HG02840 (cell line): Measurements from ENCODE around the gene SCARF2.
"Not testable (repeated sequence)": the region's sequence is repeated elsewhere in the genome, so short reads cannot be mapped to it uniquely, and the experiment has no call there.

Experiments
- ATAC-seq: cut with Tn5 transposase; IDR thresholded peaks from one replicate; pipeline ENCODE4 v1.9.1; 2021; ENCODE audit warnings: mild to moderate bottlenecking, moderate library complexity, moderate number of reproducible peaks; ENCODE audit not compliant: unreplicated experiment, low FRiP score

Gene SCARF2

GRCh38 chr22:20415241-20415640 lies 22.4 kb downstream of the SCARF2 start:
- ATAC-seq: not testable (repeated sequence)

GRCh38 chr22:20414450-20414849 lies 23.2 kb downstream of the SCARF2 start:
- ATAC-seq: no peak

- no peak for ATAC-seq
These were observed 23.6 kb downstream of the SCARF2 start for GRCh38 chr22:20414059-20414440.

GRCh38 chr22:20413217-20414058 lies 24.2 kb downstream of the SCARF2 start:
- no peak for ATAC-seq

- no peak for ATAC-seq
These were observed 25.0 kb downstream of the SCARF2 start for GRCh38 chr22:20412474-20413216.

- ATAC-seq: not testable (repeated sequence)
These were observed 28.2 kb downstream of the SCARF2 start for GRCh38 chr22:20409385-20409784.

- no peak for ATAC-seq
These were observed 28.7 kb downstream of the SCARF2 start for GRCh38 chr22:20408891-20409290.

- no peak for ATAC-seq
These were observed 29.8 kb downstream of the SCARF2 start for GRCh38 chr22:20407829-20408228.

GRCh38 chr22:20406686-20407408 lies 30.8 kb downstream of the SCARF2 start:
- ATAC-seq: no peak

- ATAC-seq: no peak
These were observed 31.5 kb downstream of the SCARF2 start for GRCh38 chr22:20405931-20406685.

GRCh38 chr22:20405291-20405930 lies 32.2 kb downstream of the SCARF2 start:
- ATAC-seq: no peak

GRCh38 chr22:20404881-20405280 lies 32.7 kb downstream of the SCARF2 start:
- no peak for ATAC-seq

GRCh38 chr22:20403779-20404140 lies 33.9 kb downstream of the SCARF2 start:
- ATAC-seq: no peak

- no peak for ATAC-seq
These were observed 34.5 kb downstream of the SCARF2 start for GRCh38 chr22:20402960-20403778.

GRCh38 chr22:20401376-20402014 lies 36.1 kb downstream of the SCARF2 start:
- ATAC-seq: no peak

- no peak for ATAC-seq
These were observed 36.8 kb downstream of the SCARF2 start for GRCh38 chr22:20400606-20401375.

GRCh38 chr22:20399866-20400605 lies 37.6 kb downstream of the SCARF2 start:
- no peak for ATAC-seq
